Subcutaneous adipose tissue (tissue), 4 donors: Measurements from ENCODE around the gene SMURF1. TPM values are rescaled to one million over a fixed set of nuclear protein-coding genes. Genes with fewer than 3 reads are reported as not detected.

Experiments
- CTCF ChIP-seq: fragments of 450-650 bp; IDR thresholded peaks from one replicate; pipeline ENCODE4 v1.5.1; 2016; ENCODE audit warnings: low read depth, mild to moderate bottlenecking, control low read depth, antibody characterized with exemption, moderate library complexity
- total RNA-seq, 4 donors: library from RNA; depleted of rRNA; stranded (reverse); fragments of >200 nt; gene quantifications; one replicate each; pipeline ENCODE4 v1.1.0, GENCODE V29; 2016

Gene SMURF1
- total RNA-seq, 4 donors from 2014 or later, result 24.0 to 49.4 (median 25.2) TPM

- TF ChIP-seq CTCF, result no peak
Measured at GRCh38 chr7:99180067-99180650, 36.3 kb upstream of the SMURF1 start.

DNA sequence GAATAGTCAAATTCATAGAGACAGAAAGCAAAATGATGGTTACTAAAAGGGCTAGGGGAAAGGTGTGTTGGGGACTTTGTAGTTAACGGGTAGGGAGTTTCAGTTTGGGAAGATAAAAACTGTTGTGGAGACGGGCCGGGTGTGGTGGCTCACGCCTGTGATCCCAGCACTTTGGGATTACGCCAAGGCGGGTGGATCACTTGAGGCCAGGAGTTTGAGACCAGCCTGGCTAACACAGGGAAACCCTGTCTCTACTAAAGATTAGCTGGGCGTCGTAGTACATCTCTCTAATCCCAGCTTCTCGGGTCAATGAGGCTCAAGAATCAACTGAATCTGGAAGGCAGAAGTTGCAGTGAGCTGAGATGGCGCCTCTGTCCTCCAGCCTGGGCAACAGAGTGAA is 33.3 kb upstream of the SMURF1 start:
- TF ChIP-seq CTCF, result no peak

DNA sequence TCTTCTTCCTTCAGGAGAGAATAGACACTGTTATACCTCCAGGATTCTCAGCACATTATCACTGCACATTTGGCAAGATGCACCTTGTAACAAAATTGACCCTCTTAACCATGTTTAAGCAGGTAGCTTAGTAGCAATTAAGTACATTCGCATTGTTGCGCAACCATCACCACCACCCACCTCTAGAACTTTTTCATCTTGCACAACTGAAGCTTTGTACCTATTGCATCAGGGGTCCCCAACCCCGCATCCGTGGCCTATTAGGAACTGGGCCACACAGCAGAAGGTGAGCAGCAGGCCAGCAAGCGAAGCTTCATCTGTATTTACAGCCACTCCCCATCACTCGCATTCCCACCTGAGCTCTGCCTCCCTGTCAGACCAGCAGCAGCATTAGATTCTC is 29.9 kb upstream of the SMURF1 start:
- no peak for TF ChIP-seq CTCF

GRCh38 chr7:99171731-99172130 is 27.8 kb upstream of the SMURF1 start:
- no peak for TF ChIP-seq CTCF

- no peak for TF ChIP-seq CTCF
Measured at GRCh38 chr7:99170730-99171074, 26.8 kb upstream of the SMURF1 start.

DNA sequence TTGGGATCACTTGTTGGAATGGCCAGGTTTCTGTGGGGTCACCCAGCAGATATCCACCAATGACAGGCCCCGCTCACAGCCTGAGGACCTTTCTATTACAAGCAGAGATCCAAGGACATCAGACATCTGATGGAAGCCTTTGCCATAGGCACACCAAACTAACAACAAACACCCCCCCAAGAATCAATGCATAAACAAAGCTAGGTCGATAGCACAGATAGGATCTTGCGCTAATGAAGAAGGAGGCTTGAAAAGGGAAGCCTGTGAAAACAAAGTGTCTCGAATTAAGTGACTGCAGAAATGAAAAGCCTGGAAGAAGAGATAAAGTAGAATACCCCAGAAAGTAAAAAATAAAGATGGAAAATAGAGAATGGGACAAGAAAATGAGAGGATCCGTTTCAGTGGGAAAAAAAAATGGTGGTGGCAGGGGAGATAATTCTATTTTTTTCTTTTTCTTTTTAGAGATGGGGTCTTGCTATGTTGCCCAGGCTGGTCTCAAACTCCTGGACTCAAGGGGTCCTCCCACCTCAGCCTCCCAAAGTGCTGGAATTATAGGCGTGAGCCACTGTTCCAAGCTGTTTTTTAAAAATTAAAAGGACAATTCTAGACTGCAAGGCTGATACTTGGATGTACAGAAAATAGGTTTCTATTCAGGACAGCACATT is 26.3 kb upstream of the SMURF1 start:
- no peak for TF ChIP-seq CTCF

- TF ChIP-seq CTCF, result no peak
Measured at GRCh38 chr7:99167072-99167471, 23.2 kb upstream of the SMURF1 start.
